B cell (primary cell): ENCODE measurements around the gene TRMT112. TPM values are rescaled to one million over a fixed set of nuclear protein-coding genes. Genes with fewer than 3 reads are reported as not detected.

Source experiments
- ATAC-seq: fragments of 200-7000 bp; cut with Tn5 transposase; one replicate; pipeline ENCODE4 v1.10.0; 2021; ENCODE audit warnings: low read depth, mild to moderate bottlenecking, moderate number of reproducible peaks, moderate library complexity
- CTCF ChIA-PET: fragments of 350-600 bp; sonication (Branson Sonifier 250); formaldehyde crosslinking; loops from one replicate; lab custom pipeline; 2021; ENCODE audit warnings: antibody characterized with exemption, inconsistent platforms; lab: Charles Lee
- POLR2A ChIA-PET: fragments of 350-600 bp; sonication (Branson Sonifier 250); formaldehyde crosslinking; loops from one replicate; lab custom pipeline; 2021; ENCODE audit warnings: antibody characterized with exemption; lab: Charles Lee
- DNase-seq: peaks from one replicate; pipeline ENCODE4 v3.0.0; 2013
- H2AFZ ChIP-seq: 2 replicates; pipeline ENCODE4 v1.6.1; 2012; ENCODE audit warnings: mild to moderate bottlenecking, low read depth, low read length; ENCODE audit not compliant: insufficient read depth, poor library complexity, severe bottlenecking
- H3K27ac ChIP-seq, 2 donors: 1 replicate in 1 of 2; 2 replicates in 1 of 2; pipeline ENCODE4 v1.5.1; 2012 to 2013; ENCODE audit warnings: low read length in 2 of 2, mild to moderate bottlenecking in 2 of 2, moderate library complexity in 1 of 2
- H3K27me3 ChIP-seq, 4 experiments: fragments of 200-600 bp in 1 of 4; sonication (generic) in 1 of 4; replicated peaks in 1 of 4; 1 replicate in 2 of 4; 2 replicates in 2 of 4; pipeline versions ENCODE4 v1.6.1 to v1.7.0; 2013 to 2016; ENCODE audit warnings: low read length in 3 of 4, mild to moderate bottlenecking in 2 of 4, mixed read lengths in 1 of 4, moderate library complexity in 1 of 4; ENCODE audit not compliant: insufficient read depth in 4 of 4, control insufficient read depth in 3 of 4; ENCODE audit errors: control extremely low read depth in 1 of 4
- H3K36me3 ChIP-seq, 2 experiments: replicated peaks in 1 of 2; 1 replicate in 1 of 2; 2 replicates in 1 of 2; pipeline versions ENCODE4 v1.6.1 to v1.7.1; 2013; ENCODE audit warnings: low read length in 1 of 2; ENCODE audit not compliant: insufficient read depth in 2 of 2, control insufficient read depth in 1 of 2; ENCODE audit errors: control extremely low read depth in 1 of 2, extremely low read depth in 1 of 2
- H3K4me1 ChIP-seq, 2 donors: fragments of 200-600 bp in 1 of 2; sonication (generic) in 1 of 2; 1 replicate in 1 of 2; 2 replicates in 1 of 2; pipeline versions ENCODE4 v1.5.1 to v1.6.1; 2013 to 2017; ENCODE audit warnings: low read length in 2 of 2; ENCODE audit not compliant: control insufficient read depth in 2 of 2, insufficient read depth in 2 of 2
- H3K4me2 ChIP-seq: replicated peaks from 2 replicates; pipeline ENCODE3; 2012; ENCODE audit warnings: mild to moderate bottlenecking, low read depth, low read length; ENCODE audit not compliant: poor library complexity, severe bottlenecking
- H3K4me3 ChIP-seq, 5 experiments: fragments of 200-600 bp in 1 of 5; sonication (generic) in 1 of 5; 1 replicate in 3 of 5; 2 replicates in 2 of 5; pipeline versions ENCODE4 v1.5.1 to v1.7.0; 2011 to 2016; ENCODE audit warnings: low read length in 4 of 5, mild to moderate bottlenecking in 4 of 5, low read depth in 2 of 5, control low read depth in 1 of 5, moderate library complexity in 1 of 5; ENCODE audit not compliant: insufficient read depth in 1 of 5; ENCODE audit errors: control extremely low read depth in 1 of 5, extremely low read depth in 1 of 5
- H3K79me2 ChIP-seq: fragments of 200-600 bp; sonication (generic); one replicate; pipeline ENCODE4 v1.6.0; 2016; ENCODE audit warnings: low read length; ENCODE audit not compliant: control insufficient read depth, insufficient read depth
- H3K9ac ChIP-seq: fragments of 200-600 bp; sonication (generic); 2 replicates; pipeline ENCODE4 v1.6.1; 2017; ENCODE audit warnings: mild to moderate bottlenecking, low read length, moderate library complexity
- H3K9me3 ChIP-seq, 3 donors: one replicate each; pipeline versions ENCODE4 v1.6.1 to v1.7.1; 2013; ENCODE audit warnings: low read length in 2 of 3; ENCODE audit not compliant: control insufficient read depth in 2 of 3, insufficient read depth in 1 of 3; ENCODE audit errors: control extremely low read depth in 1 of 3
- H4K20me1 ChIP-seq: 2 replicates; pipeline ENCODE4 v1.6.0; 2012; ENCODE audit warnings: mild to moderate bottlenecking, low read length; ENCODE audit not compliant: insufficient read depth, control insufficient read depth, poor library complexity, severe bottlenecking
- H3K27ac Mint-ChIP-seq: one replicate; pipeline ENCODE4 v1.8.0; 2021; ENCODE audit warnings: mixed read lengths
- H3K27me3 Mint-ChIP-seq: one replicate; pipeline ENCODE4 v1.8.0; 2021; ENCODE audit warnings: mixed read lengths
- H3K4me1 Mint-ChIP-seq: one replicate; pipeline ENCODE4 v1.8.0; 2021; ENCODE audit warnings: mixed read lengths
- H3K4me3 Mint-ChIP-seq: one replicate; pipeline ENCODE4 v1.8.0; 2021; ENCODE audit warnings: mixed read lengths
- H3K9me3 Mint-ChIP-seq: one replicate; pipeline ENCODE4 v1.8.0; 2022; ENCODE audit warnings: mixed read lengths; ENCODE audit not compliant: insufficient read depth
- EZH2 ChIP-seq: IDR thresholded peaks from 2 replicates; pipeline ENCODE4 v1.6.1; 2012; ENCODE audit warnings: borderline replicate concordance, low read depth, mild to moderate bottlenecking, moderate library complexity, low read length; ENCODE audit not compliant: insufficient read depth, poor library complexity, severe bottlenecking
- WGBS: methylation state at CpG from one replicate; pipeline ENCODE4 v1.1.5; 2013; ENCODE audit warnings: missing lambda C conversion rate; ENCODE audit not compliant: insufficient coverage; 5-methylcytosine and 5-hydroxymethylcytosine counted together
- intact Hi-C: fragments of 100-400 bp; cut with micrococcal nuclease; formaldehyde crosslinking; loops from one replicate; pipeline ENCODE4 v1.10.0; 2022
- polyA plus RNA-seq: library from polyadenylated mRNA; depleted of rRNA; stranded (reverse); fragments of >200 nt; gene quantifications from 2 replicates; pipeline ENCODE4 v1.2.3, GENCODE V29; 2012
- total RNA-seq, 2 donors: library from RNA; stranded (reverse); fragments of 120-200 nt in 1 of 2; gene quantifications; 1 replicate in 1 of 2; 2 replicates in 1 of 2; pipeline versions ENCODE4 v1.2.3 to v1.2.4, GENCODE V29; 2013 to 2022
- TF ChIP-seq, protein P1 (sequence below): fragments of 200-600 bp; IDR thresholded peaks from one replicate; pipeline ENCODE4 v1.8.0; 2022; ENCODE audit warnings: antibody characterized with exemption, mild to moderate bottlenecking

TRMT112 gene
- total and polyA plus RNA-seq, 2 donors (not counting 1 experiment from before 2014, with no cell fraction given): 133 to 231 TPM

GRCh38 chr11:64317961-64318765, 804 bp upstream of the TRMT112 start, which contains the start of gene PRDX5:
PRDX5 (plus strand) TSS chr11:64318121; CDS start chr11:64318216, 95 bp downstream.
- no peaks in the 10 kb centered on the region for H3K9me3 ChIP-seq
- peak within 1 kb of the TSS; percentile 99 for H3K4me2 ChIP-seq
- ATAC-seq (peak; percentile 79), DNase-seq (peak; percentile 98)
- peak within 1 kb of the TSS; percentile 100 for H3K27ac Mint-ChIP-seq
- H3K27me3 Mint-ChIP-seq: no peaks in the 10 kb centered on the region
- H3K27ac ChIP-seq: peak within 1 kb of the TSS; percentile 99 to 100
- ChIA-PET POLR2A (interaction anchor here (0.5 to 2.6 kb wide), 29 partner anchors 13 to 1477 kb away, joined by 3 to 50 read pairs (median 4); partner anchors contain the start of genes BAD, CCDC88B, ESRRA and FAU), CTCF (interaction anchor here (0.6 to 4.7 kb wide), 30 partner anchors 9 to 533 kb away, joined by 3 to 188 read pairs (median 8); partner anchors contain the start of genes BAD, CATSPERZ, CCDC88B and ESRRA)
- H3K4me1 ChIP-seq: peaks cover 8 to 26% of the 10 kb centered on the region in 2 donors
- peaks cover 2% of the 10 kb centered on the region for H4K20me1 ChIP-seq
- intact Hi-C loops: loop anchor here (1.0 to 5.0 kb wide), 11 partner anchors 13 to 424 kb away; partner anchors contain the start of genes CCDC88B, ESRRA, GPR137 and RASGRP2
- WGBS: under 1% methylated on average over 59 of the region's 61 CpGs
- H3K9ac ChIP-seq: peak within 1 kb of the TSS; percentile 95
- peak within 1 kb of the TSS; percentile 76 to 95 (median 81) for H3K4me3 ChIP-seq
- H3K4me1 Mint-ChIP-seq: peaks cover 31% of the 10 kb centered on the region
- H3K9me3 Mint-ChIP-seq: no peaks in the 10 kb centered on the region
- H3K4me3 Mint-ChIP-seq: peak within 1 kb of the TSS; percentile 98
- peak within 1 kb of the TSS; percentile 89 for H2AFZ ChIP-seq
- no peaks in the 10 kb centered on the region for H3K27me3 ChIP-seq
- TF ChIP-seq EZH2: no peak
- TF ChIP-seq, protein P1, sequence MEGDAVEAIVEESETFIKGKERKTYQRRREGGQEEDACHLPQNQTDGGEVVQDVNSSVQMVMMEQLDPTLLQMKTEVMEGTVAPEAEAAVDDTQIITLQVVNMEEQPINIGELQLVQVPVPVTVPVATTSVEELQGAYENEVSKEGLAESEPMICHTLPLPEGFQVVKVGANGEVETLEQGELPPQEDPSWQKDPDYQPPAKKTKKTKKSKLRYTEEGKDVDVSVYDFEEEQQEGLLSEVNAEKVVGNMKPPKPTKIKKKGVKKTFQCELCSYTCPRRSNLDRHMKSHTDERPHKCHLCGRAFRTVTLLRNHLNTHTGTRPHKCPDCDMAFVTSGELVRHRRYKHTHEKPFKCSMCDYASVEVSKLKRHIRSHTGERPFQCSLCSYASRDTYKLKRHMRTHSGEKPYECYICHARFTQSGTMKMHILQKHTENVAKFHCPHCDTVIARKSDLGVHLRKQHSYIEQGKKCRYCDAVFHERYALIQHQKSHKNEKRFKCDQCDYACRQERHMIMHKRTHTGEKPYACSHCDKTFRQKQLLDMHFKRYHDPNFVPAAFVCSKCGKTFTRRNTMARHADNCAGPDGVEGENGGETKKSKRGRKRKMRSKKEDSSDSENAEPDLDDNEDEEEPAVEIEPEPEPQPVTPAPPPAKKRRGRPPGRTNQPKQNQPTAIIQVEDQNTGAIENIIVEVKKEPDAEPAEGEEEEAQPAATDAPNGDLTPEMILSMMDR: peak; percentile 39
- H3K36me3 ChIP-seq: peaks cover 0 to 35% of the 10 kb centered on the region in 2 experiments
- peaks cover 12% of the 10 kb centered on the region for H3K79me2 ChIP-seq
